Globus pallidus (tissue), 1 donor: Measurements from ENCODE around the gene RITA1.
"Not testable (repeated sequence)": the region's sequence is repeated elsewhere in the genome, so short reads cannot be mapped to it uniquely, and the experiment has no call there.

Source experiments
- DNase-seq: peaks from one replicate; pipeline ENCODE4 v3.0.0-alpha.2; 2015; ENCODE audit warnings: low spot score

The RITA1 gene

GRCh38 chr12:113185180-113186032 lies at the start of gene RITA1, which contains the start of gene DDX54:
Gene RITA1, plus strand, starts transcription at chr12:113185721. Its CDS starts 1,026 bp downstream, at chr12:113186747.
Gene DDX54, minus strand, starts transcription at chr12:113185478. Its CDS starts 27 bp downstream, at chr12:113185451.
- peak; percentile 73 for DNase-seq

GRCh38 chr12:113136128-113136989 lies 49.2 kb upstream of the RITA1 start:
- peak; percentile 90 for DNase-seq

- DNase-seq: no peak
Observed at GRCh38 chr12:113136990-113137511, 48.5 kb upstream of the RITA1 start.

GRCh38 chr12:113137861-113138783 lies 47.4 kb upstream of the RITA1 start:
- DNase-seq: no peak

GRCh38 chr12:113138826-113139225 lies 46.7 kb upstream of the RITA1 start:
- no peak for DNase-seq

GRCh38 chr12:113140706-113141105 lies 44.8 kb upstream of the RITA1 start:
- DNase-seq: no peak

- DNase-seq: not testable (repeated sequence)
Observed at GRCh38 chr12:113141716-113142115, 43.8 kb upstream of the RITA1 start.

GRCh38 chr12:113142173-113142885 lies 43.2 kb upstream of the RITA1 start:
- DNase-seq: peak; percentile 97

GRCh38 chr12:113142886-113143332 lies 42.6 kb upstream of the RITA1 start:
- DNase-seq: peak; percentile 55

- no peak for DNase-seq
Observed at GRCh38 chr12:113143959-113144358, 41.6 kb upstream of the RITA1 start.

- no peak for DNase-seq
Observed at GRCh38 chr12:113144806-113145205, 40.7 kb upstream of the RITA1 start.

GRCh38 chr12:113145720-113146551 lies 39.6 kb upstream of the RITA1 start:
- DNase-seq: no peak

- no peak for DNase-seq
Observed at GRCh38 chr12:113146999-113147398, 38.5 kb upstream of the RITA1 start.

- DNase-seq: peak; percentile 66
Observed at GRCh38 chr12:113149361-113150150, 36.0 kb upstream of the RITA1 start, which contains the start of gene CFAP73. Gene CFAP73, plus strand, starts transcription at chr12:113149724. Its CDS starts 134 bp downstream, at chr12:113149858.

GRCh38 chr12:113151655-113152054 lies 33.9 kb upstream of the RITA1 start:
- DNase-seq: no peak

GRCh38 chr12:113152196-113152834 lies 33.2 kb upstream of the RITA1 start:
- no peak for DNase-seq

- DNase-seq: peak; percentile 83
Observed at GRCh38 chr12:113152835-113153814, 32.4 kb upstream of the RITA1 start.
